HepG2 (cell line): ENCODE results near the gene RUNDC1. TPM values are rescaled to one million over a fixed set of nuclear protein-coding genes. Genes with fewer than 3 reads are reported as not detected.

Source experiments
- ATF5 ChIP-seq: sonication (generic); formaldehyde crosslinking; IDR thresholded peaks from 2 replicates; pipeline ENCODE4 v1.4.0; 2020; ENCODE audit warnings: mild to moderate bottlenecking, low read depth, missing genetic modification reagents
- EP300 ChIP-seq, 3 experiments: sonication (generic) in 1 of 3; formaldehyde crosslinking in 1 of 3; IDR thresholded peaks; 2 replicates each; pipeline versions ENCODE4 v1.5.1 to v1.6.1; 2011 to 2020; ENCODE audit warnings: low read depth in 2 of 3, low read length in 2 of 3, borderline replicate concordance in 1 of 3, improper control_type of control experiment in 1 of 3, mild to moderate bottlenecking in 1 of 3, missing genetic modification reagents in 1 of 3, moderate library complexity in 1 of 3
- FOXM1 ChIP-seq: sonication (generic); formaldehyde crosslinking; IDR thresholded peaks from 2 replicates; pipeline ENCODE4 v1.5.0; 2020; ENCODE audit warnings: missing genetic modification reagents
- HIC2 ChIP-seq: sonication (generic); formaldehyde crosslinking; IDR thresholded peaks from 2 replicates; pipeline ENCODE4 v1.9.0; 2022; ENCODE audit warnings: low read depth, missing genetic modification reagents
- SALL2 ChIP-seq: sonication (generic); formaldehyde crosslinking; IDR thresholded peaks from 2 replicates; pipeline ENCODE4 v1.8.1; 2023; ENCODE audit warnings: mild to moderate bottlenecking, missing genetic modification reagents, inconsistent platforms
- SMAD9 ChIP-seq: sonication (generic); formaldehyde crosslinking; IDR thresholded peaks from 2 replicates; pipeline ENCODE4 v1.5.1; 2020; ENCODE audit warnings: mild to moderate bottlenecking, missing genetic modification reagents
- TAF15 ChIP-seq: fragments of 200-400 bp; formaldehyde crosslinking; IDR thresholded peaks from one replicate; pipeline ENCODE4 v1.6.1; 2018; ENCODE audit warnings: mild to moderate bottlenecking, low read depth, low read length; ENCODE audit not compliant: poor library complexity, severe bottlenecking
- U2AF1 ChIP-seq: fragments of 200-400 bp; formaldehyde crosslinking; optimal IDR thresholded peaks from 2 replicates; pipeline ENCODE3; 2017; ENCODE audit warnings: mild to moderate bottlenecking, low read depth, low read length
- ZBTB8A ChIP-seq: sonication (generic); formaldehyde crosslinking; IDR thresholded peaks from 2 replicates; pipeline ENCODE4 v1.4.0; 2020; ENCODE audit warnings: mild to moderate bottlenecking, low read depth, missing genetic modification reagents, borderline replicate concordance
- ZHX1 ChIP-seq: sonication (generic); formaldehyde crosslinking; IDR thresholded peaks from 2 replicates; pipeline ENCODE4 v1.8.1; 2022; ENCODE audit warnings: low read depth, mild to moderate bottlenecking, missing genetic modification reagents
- ZNF318 ChIP-seq: sonication (generic); formaldehyde crosslinking; IDR thresholded peaks from 2 replicates; pipeline ENCODE4 v1.4.0; 2020; ENCODE audit warnings: mild to moderate bottlenecking, missing genetic modification reagents
- ZNF607 ChIP-seq: sonication (generic); formaldehyde crosslinking; IDR thresholded peaks from 2 replicates; pipeline ENCODE4 v1.5.1; 2020; ENCODE audit warnings: missing genetic modification reagents, mild to moderate bottlenecking, borderline replicate concordance
- ZNF780A ChIP-seq: sonication (generic); formaldehyde crosslinking; IDR thresholded peaks from 2 replicates; pipeline ENCODE4 v1.8.0; 2022; ENCODE audit warnings: mild to moderate bottlenecking, missing genetic modification reagents, moderate library complexity
- polyA plus RNA-seq, 8 experiments: library from polyadenylated mRNA; depleted of rRNA in 3 of 8; stranded (reverse) in 7 of 8; unstranded in 1 of 8; fragments of >200 nt; fragmentation: Illumina TruSeq in 4 of 8; extraction: Trizol in 4 of 8; gene quantifications; 2 replicates each; pipeline versions ENCODE4 v1.2.1 to v1.2.3, GENCODE V29; 2011 to 2016; ENCODE audit warnings: low read depth in 4 of 8, missing spikeins in 1 of 8, mixed read lengths in 1 of 8; ENCODE audit not compliant: insufficient read depth in 1 of 8
- total RNA-seq, 5 experiments: library from RNA; depleted of rRNA; stranded (reverse); fragments of >200 nt; fragmentation: Illumina TruSeq; extraction: Trizol; gene quantifications; 2 replicates each; pipeline ENCODE4 v1.2.3, GENCODE V29; 2016; ENCODE audit warnings: low read depth in 1 of 5

Gene RUNDC1
- total and polyA plus RNA-seq, 2 of the 13 experiments (the other 11 are each of a cell fraction or from before 2014, with no cell fraction given), result 10.3 to 11.4 TPM

GRCh38 chr17:43021741-43022512 is 41.6 kb downstream of the RUNDC1 start, which contains the start of gene VAT1 (continued):
- TF ChIP-seq ZHX1 (no peak), TAF15 (peak; percentile 65), SALL2 (CRISPR knock-in tag) (peak; percentile 84; the same call in 1 of the 2 replicates), ZNF318 (CRISPR knock-in tag) (peak; percentile 98), ZNF780A (CRISPR knock-in tag) (peak; percentile 74; the same call in 1 of the 2 replicates), SMAD9 (CRISPR knock-in tag) (peak; percentile 47; the same call in 1 of the 2 replicates), HIC2 (CRISPR knock-in tag) (no peak; the same call in 1 of the 2 replicates), U2AF1 (no peak), ZNF607 (CRISPR knock-in tag) (peak; percentile 93), FOXM1 (CRISPR knock-in tag) (0 out of 2 replicates have a peak, but pooled peaks have one; percentile 42), ATF5 (CRISPR knock-in tag) (no peak), ZBTB8A (no peak), EP300 (IDR thresholded peaks at IDR 0.05; ENCODE audit: low read depth in 2 of 2, low read length in 2 of 2) (no peak), EP300 (CRISPR knock-in tag; IDR thresholded peaks at IDR 0.05; ENCODE audit: borderline replicate concordance) (0 out of 2 replicates have a peak, but pooled peaks have one; percentile 32)
